ENCODE data around the gene SORCS2. TPM values are rescaled to one million over a fixed set of nuclear protein-coding genes. Genes with fewer than 3 reads are reported as not detected.
A peak's percentile ranks its signal among the peaks of the same experiment; 100 is the strongest.

Gene SORCS2
- total and polyA plus RNA-seq, 2 experiments from 2014 or later = 0.38 to 1.4 TPM

GRCh38 chr4:7358100-7358735, 165.9 kb downstream of the SORCS2 start:
- Histone ChIP-seq H3K9me2 (ENCODE audit: insufficient read depth) (no peaks in the 10 kb centered on the region), H3K4me3 (no peak overlapping the region), H3K79me2 (ENCODE audit: insufficient read depth) (no peaks in the 10 kb centered on the region), H3K9me3 (ENCODE audit: low read depth) (no peaks in the 10 kb centered on the region), H3F3A (ENCODE audit: insufficient read depth) (peaks cover 8% of the 10 kb centered on the region; the same call in 1 of the 2 replicates), H3K36me3 (ENCODE audit: low read depth) (no peaks in the 10 kb centered on the region), H3K27me3 (replicated peaks; ENCODE audit: insufficient read depth) (no peaks in the 10 kb centered on the region), H3K4me1 (ENCODE audit: insufficient read depth) (peaks cover 14% of the 10 kb centered on the region), H3K27ac (no peak overlapping the region), H2AFZ (no peak overlapping the region), H3K4me2 (ENCODE audit: unreplicated experiment) (peak overlapping the region; percentile 22), H4K20me1 (ENCODE audit: insufficient read depth) (no peaks in the 10 kb centered on the region), H3K9ac (no peak overlapping the region)
- no peak for TF ChIP-seq EZH2 (IDR thresholded peaks at IDR 0.05; ENCODE audit: insufficient read depth, poor library complexity, severe bottlenecking)
- no peak for TF ChIP-seq EZH2phosphoT487 (IDR thresholded peaks at IDR 0.05; ENCODE audit: insufficient read depth, low read depth)
- peak; percentile 96 for DNase-seq
- WGBS, 2 experiments (ENCODE audit: low coverage in 1 of 2, low lambda C conversion rate in 2 of 2, missing lambda C conversion rate in 2 of 2) = 33 to 35% methylated on average over 11 of the region's 11 CpGs
- in situ Hi-C loops (cut with MboI) = no loop called here

- no peaks in the 10 kb centered on the region for H3K9me2 ChIP-seq (ENCODE audit: insufficient read depth)
- no peaks in the 10 kb centered on the region for H3K9me3 ChIP-seq (ENCODE audit: low read depth)
- WGBS, 2 experiments (ENCODE audit: low coverage in 1 of 2, low lambda C conversion rate in 2 of 2, missing lambda C conversion rate in 2 of 2) = 86 to 89% methylated on average over 13 of the region's 13 CpGs
- H3K4me2 ChIP-seq (ENCODE audit: unreplicated experiment) = no peak overlapping the region
- peaks cover 14% of the 10 kb centered on the region for H3K4me1 ChIP-seq (ENCODE audit: insufficient read depth)
- no peak overlapping the region for H3K4me3 ChIP-seq
- H3K9ac ChIP-seq = no peak overlapping the region
- in situ Hi-C loops (cut with MboI) = no loop called here
- H3K27ac ChIP-seq = no peak overlapping the region
- H3K27me3 ChIP-seq (replicated peaks; ENCODE audit: insufficient read depth) = no peaks in the 10 kb centered on the region
- peaks cover 8% of the 10 kb centered on the region; the same call in 1 of the 2 replicates for H3F3A ChIP-seq (ENCODE audit: insufficient read depth)
- no peaks in the 10 kb centered on the region for H4K20me1 ChIP-seq (ENCODE audit: insufficient read depth)
- no peaks in the 10 kb centered on the region for H3K79me2 ChIP-seq (ENCODE audit: insufficient read depth)
- no peaks in the 10 kb centered on the region for H3K36me3 ChIP-seq (ENCODE audit: low read depth)
- TF ChIP-seq EZH2phosphoT487 (IDR thresholded peaks at IDR 0.05; ENCODE audit: insufficient read depth, low read depth) = no peak
- no peak for TF ChIP-seq EZH2 (IDR thresholded peaks at IDR 0.05; ENCODE audit: insufficient read depth, poor library complexity, severe bottlenecking)
- DNase-seq = no peak
- H2AFZ ChIP-seq = no peak overlapping the region
Observed at GRCh38 chr4:7359400-7360062, 167.2 kb downstream of the SORCS2 start.

- Histone ChIP-seq H3K36me3 (ENCODE audit: low read depth) (no peaks in the 10 kb centered on the region), H3K9me3 (ENCODE audit: low read depth) (no peaks in the 10 kb centered on the region), H3F3A (ENCODE audit: insufficient read depth) (peaks cover 8% of the 10 kb centered on the region; the same call in 1 of the 2 replicates), H3K4me2 (ENCODE audit: unreplicated experiment) (no peak overlapping the region), H3K4me3 (no peak overlapping the region), H3K27me3 (replicated peaks; ENCODE audit: insufficient read depth) (peaks cover 11% of the 10 kb centered on the region; the same call in 1 of the 2 replicates), H2AFZ (no peak overlapping the region), H3K4me1 (ENCODE audit: insufficient read depth) (peaks cover 6% of the 10 kb centered on the region), H3K9ac (no peak overlapping the region), H3K79me2 (ENCODE audit: insufficient read depth) (no peaks in the 10 kb centered on the region), H3K9me2 (ENCODE audit: insufficient read depth) (no peaks in the 10 kb centered on the region), H3K27ac (no peak overlapping the region), H4K20me1 (ENCODE audit: insufficient read depth) (no peaks in the 10 kb centered on the region)
- DNase-seq = no peak
- in situ Hi-C loops (cut with MboI) = no loop called here
- WGBS, 2 experiments (ENCODE audit: low coverage in 1 of 2, low lambda C conversion rate in 2 of 2, missing lambda C conversion rate in 2 of 2) = 62 to 73% methylated on average over 8 of the region's 8 CpGs
- TF ChIP-seq EZH2phosphoT487 (IDR thresholded peaks at IDR 0.05; ENCODE audit: insufficient read depth, low read depth) (no peak), EZH2 (IDR thresholded peaks at IDR 0.05; ENCODE audit: insufficient read depth, poor library complexity, severe bottlenecking) (no peak)
Observed at GRCh38 chr4:7360806-7361205, 168.5 kb downstream of the SORCS2 start.

- 43 to 45% methylated on average over 14 of the region's 14 CpGs for WGBS, 2 experiments (ENCODE audit: low coverage in 1 of 2, low lambda C conversion rate in 2 of 2, missing lambda C conversion rate in 2 of 2)
- Histone ChIP-seq H3K27me3 (replicated peaks; ENCODE audit: insufficient read depth) (peaks cover 17% of the 10 kb centered on the region; the same call in 1 of the 2 replicates), H3K9ac (no peak overlapping the region), H3K4me2 (ENCODE audit: unreplicated experiment) (no peak overlapping the region), H3K9me2 (ENCODE audit: insufficient read depth) (no peaks in the 10 kb centered on the region), H2AFZ (no peak overlapping the region), H3K79me2 (ENCODE audit: insufficient read depth) (no peaks in the 10 kb centered on the region), H4K20me1 (ENCODE audit: insufficient read depth) (no peaks in the 10 kb centered on the region), H3K36me3 (ENCODE audit: low read depth) (no peaks in the 10 kb centered on the region), H3K4me1 (ENCODE audit: insufficient read depth) (peaks cover 6% of the 10 kb centered on the region), H3K4me3 (no peak overlapping the region), H3F3A (ENCODE audit: insufficient read depth) (peaks cover 8% of the 10 kb centered on the region; the same call in 1 of the 2 replicates), H3K27ac (no peak overlapping the region), H3K9me3 (ENCODE audit: low read depth) (no peaks in the 10 kb centered on the region)
- TF ChIP-seq EZH2phosphoT487 (IDR thresholded peaks at IDR 0.05; ENCODE audit: insufficient read depth, low read depth) (no peak), EZH2 (IDR thresholded peaks at IDR 0.05; ENCODE audit: insufficient read depth, poor library complexity, severe bottlenecking) (no peak)
- in situ Hi-C loops (cut with MboI) = no loop called here
- peak; percentile 8 for DNase-seq
Observed at GRCh38 chr4:7361280-7361895, 169.1 kb downstream of the SORCS2 start.

All from GM23248 (cell line).